GM12891 (cell line): Measurements from ENCODE around the gene WDPCP.

Source experiments
- POLR2A ChIP-seq: IDR thresholded peaks from 2 replicates; pipeline ENCODE4 v1.6.1; 2011; ENCODE audit warnings: low read depth, low read length, control low read depth
- POLR2AphosphoS5 ChIP-seq: IDR thresholded peaks from 2 replicates; pipeline ENCODE4 v1.6.1; 2011; ENCODE audit warnings: low read depth, low read length, control low read depth

GRCh38 chr2:63514781-63515180, 73.5 kb downstream of the WDPCP start:
- TF ChIP-seq POLR2A, result no peak
- TF ChIP-seq POLR2AphosphoS5, result no peak
